HAP-1 (cell line): ENCODE data around the gene MAST3.
"Not testable (repeated sequence)": the region's sequence is repeated elsewhere in the genome, so short reads cannot be mapped to it uniquely, and the experiment has no call there.

ENCODE experiments used
- DNase-seq, 2 experiments: peaks; one replicate each; pipeline ENCODE4 v3.0.0-alpha.2; 2016 to 2020; ENCODE audit warnings: low spot score in 2 of 2
- H3K27me3 ChIP-seq: fragments of 250-450 bp; sonication (Bioruptor Pico); 2 replicates; pipeline ENCODE4 v1.5.1; 2020; ENCODE audit warnings: low read depth, mild to moderate bottlenecking, moderate library complexity
- H3K36me3 ChIP-seq: fragments of 250-450 bp; sonication (Bioruptor Pico); replicated peaks from 2 replicates; pipeline ENCODE4 v1.5.1; 2020; ENCODE audit warnings: mild to moderate bottlenecking
- H3K4me1 ChIP-seq: fragments of 250-450 bp; sonication (Bioruptor Pico); 2 replicates; pipeline ENCODE4 v1.5.1; 2020; ENCODE audit warnings: mild to moderate bottlenecking
- H3K4me3 ChIP-seq: fragments of 250-450 bp; sonication (Bioruptor Pico); 2 replicates; pipeline ENCODE4 v1.5.1; 2020; ENCODE audit warnings: mild to moderate bottlenecking, moderate library complexity
- H3K9me3 ChIP-seq: fragments of 250-450 bp; sonication (Bioruptor Pico); 2 replicates; pipeline ENCODE4 v1.5.1; 2020; ENCODE audit warnings: mild to moderate bottlenecking, moderate library complexity
- in situ Hi-C: fragments of 300-500 bp; cut with MboI; formaldehyde crosslinking; loops from 3 replicates; pipeline ENCODE4 v1.14.3; 2020; ENCODE audit warnings: low sequenced_read_pairs, inconsistent platforms, mixed read lengths

MAST3 gene

DNA sequence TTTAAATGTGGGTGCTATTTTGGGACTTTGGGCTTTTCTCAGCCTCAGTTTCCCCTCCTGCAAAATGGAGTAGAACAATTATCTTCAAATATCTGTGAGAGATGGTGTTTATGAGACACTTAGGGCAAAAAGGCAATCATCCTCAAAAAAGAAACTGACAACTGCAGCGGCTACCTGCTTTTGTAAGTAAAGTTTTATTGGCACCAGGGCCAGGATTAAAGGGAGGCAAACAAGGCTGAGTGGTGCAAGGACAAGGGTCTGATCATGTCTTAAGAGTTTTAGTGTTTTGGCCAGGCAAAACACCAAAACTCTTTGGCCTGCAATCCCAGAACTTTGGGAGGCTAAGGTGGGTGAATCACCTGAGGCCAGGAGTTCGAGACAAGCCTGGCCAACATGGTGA lies 1.3 kb upstream of the MAST3 start:
- in situ Hi-C loops: no loop called here
- H3K27me3 ChIP-seq: no peaks in the 10 kb centered on the region
- no peaks in the 10 kb centered on the region for H3K36me3 ChIP-seq
- peaks cover 9% of the 10 kb centered on the region for H3K4me1 ChIP-seq
- no peak for DNase-seq
- no peaks in the 10 kb centered on the region for H3K9me3 ChIP-seq
- H3K4me3 ChIP-seq: no peak overlapping the region

DNA sequence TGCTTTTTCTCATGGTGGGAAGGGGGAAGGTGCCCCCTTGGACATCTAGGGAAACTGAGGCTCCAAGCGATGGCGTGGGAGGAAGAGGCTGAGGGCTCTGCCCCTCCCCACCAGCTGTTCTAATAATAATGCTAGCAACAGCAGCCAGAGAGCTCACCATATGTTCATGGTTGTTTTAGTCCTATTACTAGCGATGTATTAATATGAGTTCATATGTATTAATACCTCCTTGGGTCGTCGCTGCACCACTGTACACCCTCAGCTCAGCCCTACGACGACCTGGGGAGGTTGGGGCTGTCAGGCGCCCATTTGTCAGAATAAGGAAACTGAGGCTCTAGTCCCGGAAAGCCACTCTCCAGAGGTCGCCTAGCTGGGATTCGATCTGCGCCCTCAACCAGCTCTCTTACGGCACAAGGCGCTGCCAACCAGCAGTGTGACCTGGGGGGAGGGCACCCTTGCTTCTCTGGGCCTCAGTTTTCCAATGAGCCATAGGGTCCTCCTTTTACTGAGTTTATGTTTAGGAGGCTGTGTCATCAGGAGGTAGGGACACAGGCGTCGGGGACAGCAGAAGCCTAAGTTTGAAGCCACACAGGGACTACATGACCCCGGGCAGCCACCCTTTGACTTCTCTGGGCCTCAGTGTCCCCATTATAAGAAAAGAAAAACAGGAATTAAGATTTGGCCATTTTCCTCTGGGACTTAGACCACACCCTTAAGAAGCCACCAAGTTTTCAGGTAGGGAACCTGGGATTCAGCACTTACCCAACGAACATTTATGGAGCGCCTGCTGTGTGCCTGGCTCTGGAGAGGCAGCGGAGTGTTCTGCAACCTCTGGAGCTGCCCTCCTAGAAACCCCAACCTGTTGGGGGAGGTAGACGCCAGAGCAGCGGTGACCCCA lies 664 bp downstream of the MAST3 start:
- in situ Hi-C loops: no loop called here
- no peaks in the 10 kb centered on the region for H3K9me3 ChIP-seq
- H3K36me3 ChIP-seq: no peaks in the 10 kb centered on the region
- H3K4me3 ChIP-seq: peak overlapping the region; percentile 43
- no peak for DNase-seq
- H3K27me3 ChIP-seq: no peaks in the 10 kb centered on the region
- H3K4me1 ChIP-seq: peaks cover 9% of the 10 kb centered on the region

GRCh38 chr19:18098891-18099622 lies 1.5 kb downstream of the MAST3 start:
- no peaks in the 10 kb centered on the region for H3K36me3 ChIP-seq
- H3K27me3 ChIP-seq: no peaks in the 10 kb centered on the region
- no peak overlapping the region for H3K4me3 ChIP-seq
- H3K9me3 ChIP-seq: no peaks in the 10 kb centered on the region
- DNase-seq: peak in 1 of 2 experiments; percentile 35
- in situ Hi-C loops: no loop called here
- peaks cover 7% of the 10 kb centered on the region; the same call in 1 of the 2 replicates for H3K4me1 ChIP-seq

- DNase-seq: no peak
- peaks cover 8% of the 10 kb centered on the region for H3K4me1 ChIP-seq
- no peaks in the 10 kb centered on the region for H3K27me3 ChIP-seq
- no peak overlapping the region for H3K4me3 ChIP-seq
- H3K9me3 ChIP-seq: no peaks in the 10 kb centered on the region
- no peaks in the 10 kb centered on the region for H3K36me3 ChIP-seq
- in situ Hi-C loops: no loop called here
These were observed 2.0 kb downstream of the MAST3 start for GRCh38 chr19:18099623-18099995.

GRCh38 chr19:18100710-18101109 lies 3.1 kb downstream of the MAST3 start:
- no peaks in the 10 kb centered on the region for H3K36me3 ChIP-seq
- no peaks in the 10 kb centered on the region for H3K9me3 ChIP-seq
- H3K4me1 ChIP-seq: peaks cover 10% of the 10 kb centered on the region
- H3K4me3 ChIP-seq: no peak overlapping the region
- no peak for DNase-seq
- in situ Hi-C loops: no loop called here
- H3K27me3 ChIP-seq: no peaks in the 10 kb centered on the region

DNA sequence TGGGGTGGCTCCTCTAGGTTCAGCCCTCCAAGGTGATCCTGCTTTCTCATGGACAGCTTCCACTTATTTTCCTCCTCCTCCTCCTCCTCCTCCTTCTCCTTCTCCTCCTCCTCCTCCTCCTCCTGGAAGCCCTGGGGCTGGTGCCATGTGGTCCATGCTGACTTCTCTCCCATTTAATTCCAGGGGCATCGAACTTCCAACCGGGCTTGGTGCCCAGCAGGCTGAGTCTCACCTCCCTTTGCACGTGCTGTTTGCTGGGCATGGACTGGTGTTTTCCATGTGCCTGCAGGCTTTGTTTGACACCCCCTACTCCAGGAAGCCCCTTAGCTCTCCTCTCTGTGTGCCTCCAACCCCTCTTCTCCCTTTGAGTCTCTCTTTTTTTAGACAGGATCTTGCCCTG lies 3.7 kb downstream of the MAST3 start:
- Histone ChIP-seq H3K4me3 (no peak overlapping the region), H3K4me1 (peaks cover 10% of the 10 kb centered on the region), H3K27me3 (no peaks in the 10 kb centered on the region), H3K36me3 (no peaks in the 10 kb centered on the region), H3K9me3 (no peaks in the 10 kb centered on the region)
- in situ Hi-C loops: no loop called here
- DNase-seq: no peak

DNA sequence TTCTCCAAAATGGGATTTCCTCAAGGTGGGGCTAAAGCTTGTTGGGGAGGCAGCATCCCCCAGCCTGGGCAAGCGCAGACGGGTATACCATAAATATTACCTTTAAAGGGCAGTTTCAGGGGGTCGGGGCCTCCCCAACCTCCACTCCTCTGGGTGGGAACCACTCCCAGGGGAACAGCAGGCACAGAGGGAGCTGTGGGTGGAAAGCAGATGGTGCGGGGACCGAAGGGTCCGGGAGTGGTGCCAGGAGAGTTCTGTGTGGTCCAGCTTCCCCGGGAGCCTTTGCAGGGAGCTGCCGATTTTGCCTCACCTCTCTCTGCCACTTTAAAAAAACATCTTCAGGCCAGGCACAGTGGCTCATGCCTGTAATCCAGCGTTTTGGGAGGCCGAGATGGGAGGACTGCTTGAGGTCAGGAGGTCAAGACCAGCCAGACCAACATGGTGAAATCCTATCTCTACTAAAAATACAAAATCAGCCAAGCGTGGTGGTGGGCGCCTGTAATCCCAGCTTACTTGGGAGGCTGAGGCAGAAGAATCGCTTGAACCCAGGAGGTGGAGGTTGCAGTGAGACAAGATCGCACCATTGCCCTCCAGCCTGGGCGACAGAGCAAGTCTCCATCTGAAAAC lies 5.5 kb downstream of the MAST3 start:
- H3K4me3 ChIP-seq: no peak overlapping the region
- peaks cover 8% of the 10 kb centered on the region for H3K4me1 ChIP-seq
- H3K36me3 ChIP-seq: no peaks in the 10 kb centered on the region
- in situ Hi-C loops: no loop called here
- H3K27me3 ChIP-seq: no peaks in the 10 kb centered on the region
- no peaks in the 10 kb centered on the region for H3K9me3 ChIP-seq
- no peak for DNase-seq

DNA sequence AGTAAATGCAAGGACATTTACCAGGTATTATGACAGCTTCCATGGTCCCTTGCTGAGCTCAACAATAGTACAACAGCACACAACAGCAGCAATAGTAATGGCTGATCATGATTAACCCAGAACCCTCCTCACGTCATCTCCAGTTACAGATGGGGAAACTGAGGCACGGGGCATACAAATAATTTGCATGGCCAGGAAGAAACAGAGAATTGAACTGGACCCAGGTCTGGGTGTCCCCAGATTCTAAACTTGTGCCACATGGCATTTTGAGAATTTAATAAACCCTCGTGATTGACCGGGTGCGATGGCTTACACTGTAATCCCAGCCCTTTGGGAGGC lies 7.2 kb downstream of the MAST3 start:
- Histone ChIP-seq H3K4me1 (peaks cover 3% of the 10 kb centered on the region; the same call in 1 of the 2 replicates), H3K27me3 (no peaks in the 10 kb centered on the region), H3K9me3 (no peaks in the 10 kb centered on the region), H3K4me3 (peak overlapping the region; percentile 22), H3K36me3 (no peaks in the 10 kb centered on the region)
- in situ Hi-C loops: no loop called here
- DNase-seq: no peak

- H3K9me3 ChIP-seq, in situ Hi-C loops, H3K4me3 ChIP-seq, DNase-seq, H3K4me1 ChIP-seq, H3K36me3 ChIP-seq, H3K27me3 ChIP-seq: not testable (repeated sequence)
These were observed 7.7 kb downstream of the MAST3 start for GRCh38 chr19:18105259-18105658.

- no peak for DNase-seq
- Histone ChIP-seq H3K27me3 (no peaks in the 10 kb centered on the region), H3K4me1 (peaks cover 7% of the 10 kb centered on the region), H3K36me3 (no peaks in the 10 kb centered on the region), H3K4me3 (no peak overlapping the region), H3K9me3 (no peaks in the 10 kb centered on the region)
- in situ Hi-C loops: no loop called here
These were observed 9.7 kb downstream of the MAST3 start for GRCh38 chr19:18107235-18107634.

GRCh38 chr19:18108897-18109296 lies 11.3 kb downstream of the MAST3 start:
- in situ Hi-C loops: no loop called here
- H3K4me3 ChIP-seq: no peak overlapping the region
- H3K4me1 ChIP-seq: peaks cover 7% of the 10 kb centered on the region
- no peak for DNase-seq
- H3K9me3 ChIP-seq: no peaks in the 10 kb centered on the region
- H3K36me3 ChIP-seq: no peaks in the 10 kb centered on the region
- H3K27me3 ChIP-seq: no peaks in the 10 kb centered on the region

DNA sequence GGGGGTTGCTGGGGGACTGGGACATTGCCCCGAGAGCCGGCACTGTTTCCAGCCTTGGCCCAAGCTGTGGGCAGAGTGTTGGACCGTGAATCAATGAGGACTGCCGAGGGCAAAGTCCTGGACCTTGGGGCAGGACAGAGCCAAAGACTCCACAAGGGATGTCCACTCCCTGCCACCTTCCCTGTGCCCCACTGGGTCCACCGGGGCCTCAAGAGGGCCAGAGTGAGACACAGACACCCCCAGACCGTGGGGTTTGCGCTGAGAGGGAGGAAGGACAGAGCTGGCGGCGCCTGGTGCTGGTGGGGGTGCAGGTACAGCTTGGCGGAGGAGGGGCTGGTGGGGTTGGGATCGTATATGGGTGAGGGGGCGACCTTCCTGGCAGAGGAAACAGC lies 11.8 kb downstream of the MAST3 start:
- H3K4me1 ChIP-seq: peaks cover 7% of the 10 kb centered on the region
- H3K27me3 ChIP-seq: no peaks in the 10 kb centered on the region
- no peaks in the 10 kb centered on the region for H3K36me3 ChIP-seq
- peak overlapping the region; percentile 53 for H3K4me3 ChIP-seq
- in situ Hi-C loops: no loop called here
- DNase-seq: no peak
- no peaks in the 10 kb centered on the region for H3K9me3 ChIP-seq

- Histone ChIP-seq H3K9me3 (no peaks in the 10 kb centered on the region), H3K4me3 (peak overlapping the region; percentile 53), H3K36me3 (no peaks in the 10 kb centered on the region), H3K4me1 (peaks cover 4% of the 10 kb centered on the region; the same call in 1 of the 2 replicates), H3K27me3 (no peaks in the 10 kb centered on the region)
- peak in 1 of 2 experiments; percentile 66 for DNase-seq
- in situ Hi-C loops: no loop called here
These were observed 12.4 kb downstream of the MAST3 start for GRCh38 chr19:18109733-18110608.
